Small intestine (tissue), 7 donors: ENCODE results near the gene CCDC190. TPM values are rescaled to one million over a fixed set of nuclear protein-coding genes. Genes with fewer than 3 reads are reported as not detected.

Experiments used
- DNase-seq, 2 donors: peaks; one replicate each; pipeline versions ENCODE4 v3.0.0 to v3.0.0-alpha.2; 2013
- FAIRE-seq: peaks from 2 replicates; lab custom pipeline; 2012; peaks lifted over from hg19 to GRCh38; lab: Jason Lieb, UNC
- H3K27ac ChIP-seq, 3 donors: one replicate each; pipeline ENCODE4 v1.5.1; 2013; ENCODE audit warnings: low read length in 2 of 3, mild to moderate bottlenecking in 2 of 3, control low read depth in 1 of 3, inconsistent platforms in 1 of 3, low read depth in 1 of 3, moderate library complexity in 1 of 3
- H3K27me3 ChIP-seq, 3 donors: one replicate each; pipeline ENCODE4 v1.6.1; 2013; ENCODE audit warnings: low read length in 3 of 3, inconsistent platforms in 1 of 3; ENCODE audit not compliant: control insufficient read depth in 3 of 3, insufficient read depth in 3 of 3
- H3K36me3 ChIP-seq, 3 donors: one replicate each; pipeline ENCODE4 v1.6.1; 2013; ENCODE audit warnings: low read length in 3 of 3, inconsistent platforms in 1 of 3, low read depth in 1 of 3, mild to moderate bottlenecking in 1 of 3, moderate library complexity in 1 of 3; ENCODE audit not compliant: control insufficient read depth in 3 of 3, insufficient read depth in 2 of 3
- H3K4me1 ChIP-seq, 3 donors: one replicate each; pipeline ENCODE4 v1.6.1; 2013; ENCODE audit warnings: low read length in 2 of 3, inconsistent platforms in 1 of 3, low read depth in 1 of 3, mild to moderate bottlenecking in 1 of 3, moderate library complexity in 1 of 3; ENCODE audit not compliant: control insufficient read depth in 3 of 3, insufficient read depth in 2 of 3
- H3K4me3 ChIP-seq, 3 donors: one replicate each; pipeline ENCODE4 v1.5.1; 2013; ENCODE audit warnings: low read length in 3 of 3, control low read depth in 1 of 3, inconsistent platforms in 1 of 3, low read depth in 1 of 3, mild to moderate bottlenecking in 1 of 3, moderate library complexity in 1 of 3
- H3K9me3 ChIP-seq, 2 donors: one replicate each; pipeline ENCODE4 v1.6.1; 2013; ENCODE audit warnings: low read depth in 1 of 2, low read length in 1 of 2; ENCODE audit not compliant: control insufficient read depth in 2 of 2, insufficient read depth in 1 of 2
- WGBS, 3 donors: extraction: QIAGEN DNeasy Blood & Tissue Kit; methylation state at CpG; one replicate each; pipeline ENCODE4 v1.1.7; 2013; 5-methylcytosine and 5-hydroxymethylcytosine counted together
- polyA plus RNA-seq, 4 donors: library from polyadenylated mRNA; stranded (reverse) in 3 of 4; unstranded in 1 of 4; fragments of 200-250 nt in 3 of 4; fragments of 120-200 nt in 1 of 4; gene quantifications; one replicate each; pipeline versions ENCODE4 v1.2.1 to v1.2.3, GENCODE V29; 2013
- donor health status: healthy with polysubstance abuse.
- donor health status: control.
- donor health status: control.
- donor health status: Bipolar disorder and iron deficiency.
- donor health status: healthy.

The CCDC190 gene
- polyA plus RNA-seq, 4 donors = 0.06 TPM; not detected in 3

GRCh38 chr1:162903246-162903645, 42.3 kb upstream of the CCDC190 start:
- H3K36me3 ChIP-seq = no peaks in the 10 kb centered on the region

GRCh38 chr1:162902416-162902815, 41.4 kb upstream of the CCDC190 start:
- WGBS, 3 donors = 46 to 65% (median 47%) methylated on average over 2 of the region's 2 CpGs
- no peak for FAIRE-seq

More at GRCh38 chr1:162903246-162903645, 42.3 kb upstream of the CCDC190 start:
- DNase-seq (no peak), FAIRE-seq (no peak)
- Histone ChIP-seq H3K4me3 (no peak overlapping the region), H3K4me1 (no peaks in the 10 kb centered on the region), H3K27ac (no peak overlapping the region), H3K27me3 (no peaks in the 10 kb centered on the region), H3K9me3 (no peaks in the 10 kb centered on the region)
- 86 to 90% (median 87%) methylated on average over 4 of the region's 4 CpGs for WGBS, 3 donors

GRCh38 chr1:162901243-162901642, 40.3 kb upstream of the CCDC190 start:
- Histone ChIP-seq H3K4me3 (no peak overlapping the region), H3K9me3 (no peaks in the 10 kb centered on the region), H3K4me1 (no peaks in the 10 kb centered on the region), H3K27ac (no peak overlapping the region), H3K36me3 (no peaks in the 10 kb centered on the region), H3K27me3 (no peaks in the 10 kb centered on the region)
- FAIRE-seq = no peak
- 59 to 66% (median 62%) methylated on average over 1 of the region's 1 CpG for WGBS, 3 donors
- no peak for DNase-seq

More at GRCh38 chr1:162902416-162902815, 41.4 kb upstream of the CCDC190 start:
- no peaks in the 10 kb centered on the region for H3K27me3 ChIP-seq
- no peak for DNase-seq
- H3K4me3 ChIP-seq = no peak overlapping the region
- no peaks in the 10 kb centered on the region for H3K36me3 ChIP-seq
- H3K27ac ChIP-seq = no peak overlapping the region
- H3K9me3 ChIP-seq = no peaks in the 10 kb centered on the region
- no peaks in the 10 kb centered on the region for H3K4me1 ChIP-seq

GRCh38 chr1:162899422-162900146, 38.6 kb upstream of the CCDC190 start:
- Histone ChIP-seq H3K4me1 (no peaks in the 10 kb centered on the region), H3K36me3 (no peaks in the 10 kb centered on the region), H3K4me3 (no peak overlapping the region), H3K9me3 (no peaks in the 10 kb centered on the region), H3K27ac (no peak overlapping the region), H3K27me3 (no peaks in the 10 kb centered on the region)
- DNase-seq = no peak
- FAIRE-seq = no peak
- WGBS, 3 donors = 62 to 75% (median 69%) methylated on average over 5 of the region's 5 CpGs

- H3K27ac ChIP-seq = no peak overlapping the region
- no peak for DNase-seq
- no peaks in the 10 kb centered on the region for H3K4me1 ChIP-seq
- FAIRE-seq = no peak
- no peaks in the 10 kb centered on the region for H3K36me3 ChIP-seq
- H3K4me3 ChIP-seq = no peak overlapping the region
- H3K27me3 ChIP-seq = no peaks in the 10 kb centered on the region
- no peaks in the 10 kb centered on the region for H3K9me3 ChIP-seq
Observed at GRCh38 chr1:162893612-162893908, 32.6 kb upstream of the CCDC190 start.

- Histone ChIP-seq H3K36me3 (no peaks in the 10 kb centered on the region), H3K27me3 (no peaks in the 10 kb centered on the region), H3K4me3 (no peak overlapping the region), H3K27ac (no peak overlapping the region), H3K4me1 (no peaks in the 10 kb centered on the region), H3K9me3 (no peaks in the 10 kb centered on the region)
- peak in 1 of 2 donors; percentile 52 for DNase-seq
- no peak for FAIRE-seq
- 53 to 61% (median 54%) methylated on average over 5 of the region's 5 CpGs for WGBS, 3 donors
Observed at GRCh38 chr1:162892906-162893611, 32.1 kb upstream of the CCDC190 start.

- Histone ChIP-seq H3K4me3 (no peak overlapping the region), H3K27me3 (no peaks in the 10 kb centered on the region), H3K4me1 (no peaks in the 10 kb centered on the region), H3K9me3 (no peaks in the 10 kb centered on the region), H3K27ac (no peak overlapping the region), H3K36me3 (no peaks in the 10 kb centered on the region)
- FAIRE-seq (no peak), DNase-seq (no peak)
- WGBS, 3 donors = 34 to 55% (median 37%) methylated on average over 2 of the region's 2 CpGs
Observed at GRCh38 chr1:162889989-162890388, 29.0 kb upstream of the CCDC190 start.

GRCh38 chr1:162886705-162887104, 25.7 kb upstream of the CCDC190 start:
- H3K9me3 ChIP-seq = no peaks in the 10 kb centered on the region
- no peak overlapping the region for H3K27ac ChIP-seq
- no peaks in the 10 kb centered on the region for H3K27me3 ChIP-seq
- no peaks in the 10 kb centered on the region for H3K36me3 ChIP-seq
- DNase-seq (no peak), FAIRE-seq (no peak)
- H3K4me3 ChIP-seq = no peak overlapping the region
- no peaks in the 10 kb centered on the region for H3K4me1 ChIP-seq
- 86 to 95% (median 93%) methylated on average over 2 of the region's 2 CpGs for whole genome bisulfite sequencing, 3 donors
